HG03442 (cell line): ENCODE measurements around the gene KRT2.

ENCODE experiments used
- ATAC-seq: cut with Tn5 transposase; IDR thresholded peaks from one replicate; pipeline ENCODE4 v1.9.1; 2021; ENCODE audit warnings: mild to moderate bottlenecking, moderate library complexity; ENCODE audit not compliant: unreplicated experiment

KRT2 gene

DNA sequence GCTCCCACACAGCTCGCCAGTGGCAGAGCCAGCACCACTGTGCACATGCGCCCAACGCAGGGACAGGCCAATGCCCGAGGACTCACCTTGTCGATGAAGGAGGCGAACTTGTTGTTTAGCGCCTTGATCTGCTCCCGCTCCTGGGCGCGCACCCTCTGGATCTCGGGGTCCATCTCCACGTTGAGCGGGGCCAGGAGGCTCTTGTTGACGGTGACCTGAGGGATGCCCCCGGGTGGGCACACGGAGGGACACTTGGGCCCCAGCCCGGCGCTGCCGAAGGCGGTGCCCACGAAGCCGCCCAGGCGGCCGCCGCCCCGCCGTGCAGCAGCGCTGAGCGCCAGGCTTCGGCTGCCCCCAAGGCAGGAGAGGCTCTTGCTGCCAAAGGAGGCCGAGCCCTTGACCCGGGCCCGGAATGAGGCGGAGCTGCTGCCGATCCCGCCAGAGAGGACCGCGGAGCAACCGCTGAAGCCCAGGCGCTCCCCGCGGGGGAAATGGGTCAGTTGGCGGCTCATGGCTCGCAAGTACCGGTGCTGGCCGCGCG lies 51.0 kb downstream of the KRT2 start, which contains the start of gene KRT72:
Gene KRT72 (minus strand): TSS at position 523 of the 541 bp plus-strand sequence. CDS start 11 bp downstream, at position 512.
- ATAC-seq, result no peak

DNA sequence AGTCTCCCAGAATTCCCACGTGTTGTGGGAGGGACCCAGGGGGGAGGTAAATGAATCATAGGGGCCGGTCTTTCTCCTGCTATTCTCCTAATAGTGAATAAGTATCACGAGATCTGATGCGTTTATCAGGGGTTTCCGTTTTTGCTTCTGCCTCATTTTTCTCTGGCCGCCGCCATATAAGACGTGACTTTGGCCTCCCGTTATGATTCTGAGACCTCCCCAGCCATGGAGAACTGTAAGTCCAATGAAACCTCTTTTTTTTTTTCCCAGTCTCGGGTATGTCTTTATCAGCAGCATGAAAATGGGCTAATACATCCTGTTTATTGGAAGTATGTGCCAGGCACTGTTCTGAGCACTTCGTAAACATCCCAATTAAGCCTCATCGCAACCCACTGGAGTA lies 51.5 kb downstream of the KRT2 start:
- no peak for ATAC-seq

DNA sequence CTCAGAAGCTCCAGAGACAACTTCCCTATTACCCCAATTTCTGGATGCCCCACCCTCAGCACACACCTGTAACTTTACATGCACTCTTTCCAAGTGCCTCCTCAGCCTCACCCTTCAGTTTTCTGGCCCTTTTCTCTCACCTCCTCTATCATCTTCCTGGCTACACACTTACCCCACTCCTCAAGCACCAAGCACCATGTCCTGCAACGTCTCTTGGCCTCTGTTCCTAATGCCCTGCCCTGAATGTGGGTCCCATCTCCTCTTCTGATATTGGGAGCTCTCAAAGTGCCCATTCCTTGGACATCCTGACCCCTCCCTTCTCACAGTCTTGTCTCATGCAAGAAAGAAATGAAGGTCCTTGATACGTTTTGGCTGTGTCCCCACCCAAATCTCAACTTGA lies 51.9 kb downstream of the KRT2 start:
- no peak for ATAC-seq

DNA sequence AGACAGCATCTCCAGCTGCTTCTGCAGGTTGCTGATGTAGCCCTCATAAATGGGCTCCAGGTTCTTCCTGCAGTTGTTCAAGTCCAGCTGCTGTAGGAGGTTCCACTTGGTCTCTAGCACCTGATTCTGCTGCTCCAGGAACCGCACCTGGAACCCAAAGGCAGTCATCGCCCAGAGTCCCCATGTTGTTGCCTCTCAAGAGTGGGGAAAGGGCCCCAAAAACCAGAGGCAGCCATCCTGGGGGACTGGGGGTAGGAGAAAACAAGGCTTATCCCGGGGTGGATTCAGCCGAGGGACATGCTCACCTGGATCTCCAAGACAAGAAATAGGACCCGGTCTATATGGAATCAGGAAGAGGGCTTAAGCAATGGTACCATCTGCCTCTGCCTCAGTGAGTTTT lies 53.0 kb downstream of the KRT2 start:
- ATAC-seq, result no peak
